NCI-H187 (cell line): ENCODE results near the gene LMO7.

Experiments used
- DNase-seq, 2 experiments: peaks; one replicate each; lab custom pipeline; 2025; lab: John Stamatoyannopoulos, UW

The LMO7 gene

DNA sequence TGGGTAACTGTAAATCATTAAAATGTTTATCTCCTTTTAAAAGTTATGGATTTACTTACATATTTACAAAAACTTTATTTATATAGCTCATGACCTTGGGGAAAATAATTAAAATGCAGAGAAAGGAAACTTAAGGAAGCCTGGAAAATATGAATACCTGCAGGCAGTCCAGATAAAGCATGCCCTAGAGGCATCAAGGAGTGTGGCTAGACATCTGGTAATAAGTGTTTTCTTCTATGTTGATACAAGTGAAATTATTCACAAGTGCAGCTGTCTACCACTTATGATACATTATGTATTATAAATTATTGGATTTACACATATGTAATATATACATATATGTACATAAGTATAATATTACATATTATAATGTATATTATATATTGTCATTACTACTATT is 207.9 kb downstream of the LMO7 start:
- DNase-seq, result no peak

DNA sequence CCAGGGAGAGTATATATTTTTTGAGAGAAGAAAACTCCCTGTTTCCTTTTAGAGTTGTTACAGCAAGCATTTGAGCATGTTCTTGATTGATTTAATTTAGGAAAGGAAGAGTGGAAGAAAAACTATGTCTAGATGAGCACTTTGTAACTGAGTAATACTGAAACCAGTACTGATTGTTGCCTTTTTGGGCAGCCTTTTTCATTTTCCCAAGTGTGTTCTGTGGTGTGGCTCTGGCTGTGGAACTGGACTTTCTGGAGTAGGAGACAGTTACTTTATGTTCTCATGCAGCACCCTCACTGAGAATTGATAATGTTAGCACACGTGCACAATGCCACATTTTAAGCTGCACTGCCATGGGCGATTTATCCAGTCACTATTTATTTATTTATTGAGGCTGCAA is 211.5 kb downstream of the LMO7 start:
- no peak for DNase-seq

DNA sequence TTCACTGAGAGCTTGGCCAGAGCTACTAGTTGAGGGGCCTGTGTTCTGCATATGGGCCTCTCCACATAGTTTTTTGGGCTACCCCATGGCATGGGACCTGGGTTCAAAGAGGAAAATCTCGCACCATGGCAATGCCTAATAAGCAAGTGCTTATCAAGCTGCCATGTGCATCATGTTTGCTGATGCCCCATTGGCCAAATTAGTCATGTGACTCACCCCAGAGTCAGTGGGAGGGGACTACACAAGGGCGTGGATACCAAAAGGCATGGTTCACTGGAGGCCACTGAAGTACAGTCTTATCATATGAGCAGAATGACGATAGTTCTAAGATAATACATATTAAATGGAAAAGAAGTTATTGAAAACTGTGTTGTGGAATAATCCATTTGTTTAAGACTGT is 214.8 kb downstream of the LMO7 start:
- DNase-seq, result no peak

DNA sequence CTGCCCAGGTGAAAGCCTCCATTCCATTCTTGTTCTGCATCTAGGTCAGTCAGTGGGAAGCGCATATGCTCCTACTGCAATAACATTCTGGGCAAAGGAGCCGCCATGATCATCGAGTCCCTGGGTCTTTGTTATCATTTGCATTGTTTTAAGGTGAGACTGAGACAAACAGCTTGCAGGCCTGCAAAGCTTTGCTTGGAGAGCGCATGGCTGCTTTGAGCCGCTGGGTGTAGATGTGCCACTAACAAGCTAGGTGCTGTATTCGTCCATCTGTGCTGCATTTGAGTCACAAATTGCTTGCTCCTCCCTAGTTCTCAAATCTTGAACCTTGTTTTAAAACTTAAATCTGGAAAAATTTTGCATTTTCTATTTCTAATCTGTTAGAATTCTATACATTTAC is 219.1 kb downstream of the LMO7 start:
- no peak for DNase-seq

GRCh38 chr13:75855847-75856246 is 219.7 kb downstream of the LMO7 start:
- no peak for DNase-seq

- no peak for DNase-seq
Measured at GRCh38 chr13:75857291-75857690, 221.2 kb downstream of the LMO7 start.

GRCh38 chr13:75860935-75861334 is 224.8 kb downstream of the LMO7 start:
- DNase-seq, result no peak

GRCh38 chr13:75861786-75862185 is 225.7 kb downstream of the LMO7 start:
- DNase-seq, result no peak

GRCh38 chr13:75864718-75865117 is 228.6 kb downstream of the LMO7 start:
- no peak for DNase-seq

GRCh38 chr13:75867379-75868117 is 231.4 kb downstream of the LMO7 start:
- DNase-seq, result no peak

DNA sequence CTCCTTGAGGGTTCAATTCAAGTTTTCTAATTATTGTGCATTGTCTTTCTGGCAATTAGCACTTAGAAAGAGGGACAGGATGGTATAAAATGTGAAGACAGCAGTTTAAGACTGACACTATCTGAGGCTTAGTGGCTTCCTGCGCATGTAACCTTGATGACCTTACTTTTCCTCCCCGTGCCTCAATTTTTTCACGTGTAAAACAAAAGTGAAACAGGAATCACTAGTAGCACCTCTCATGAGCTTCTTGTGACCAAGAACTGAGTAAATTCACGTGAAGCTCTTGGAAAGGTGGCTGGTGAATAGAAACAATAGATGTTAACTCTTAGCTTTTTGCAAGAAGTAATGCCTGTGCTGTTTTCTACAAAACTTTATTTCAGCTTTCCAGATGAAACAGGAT is 233.9 kb downstream of the LMO7 start:
- DNase-seq, result no peak

DNA sequence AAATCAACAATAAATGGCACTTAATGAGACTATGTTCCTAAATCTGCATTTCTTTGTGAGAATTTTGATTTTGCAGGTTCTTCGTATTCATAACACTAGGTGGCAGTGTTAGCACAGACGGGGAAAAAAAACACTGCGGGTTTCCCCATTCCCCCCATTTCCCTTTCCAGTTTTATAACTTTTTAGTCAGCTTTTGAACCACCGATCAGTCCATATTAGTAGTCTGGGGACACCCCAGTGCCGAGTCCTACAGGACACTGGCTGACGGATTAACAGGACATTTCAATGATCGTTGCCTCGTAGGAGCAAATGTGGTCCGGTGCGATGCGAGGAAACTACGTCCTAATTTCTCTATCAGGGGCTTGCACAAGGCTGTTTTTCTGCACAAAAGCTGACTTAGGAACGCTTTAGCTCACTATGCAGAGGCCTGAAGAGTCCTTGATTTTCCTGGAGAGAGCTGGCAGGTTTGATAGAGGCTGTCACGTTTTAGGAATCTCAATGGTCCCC is 234.3 kb downstream of the LMO7 start:
- DNase-seq, result no peak

DNA sequence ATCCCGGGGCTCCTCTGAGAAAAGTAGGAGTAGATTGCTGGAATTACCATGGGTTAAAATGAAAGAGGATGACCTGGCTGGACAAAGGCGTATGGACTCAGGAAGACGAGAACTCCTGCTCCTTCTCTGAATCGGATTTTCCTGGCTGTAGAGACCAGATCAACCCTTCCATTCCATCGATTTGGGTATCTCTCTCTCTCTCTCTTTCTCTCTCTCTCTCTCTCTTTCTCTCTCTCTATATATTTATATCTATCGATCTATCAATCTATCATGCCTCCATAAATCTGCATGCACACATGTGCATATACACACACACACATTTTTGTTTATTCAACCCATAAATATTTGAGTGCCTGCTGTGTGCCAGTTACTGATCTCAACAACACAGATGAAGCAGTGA is 234.9 kb downstream of the LMO7 start:
- DNase-seq, result no peak

DNA sequence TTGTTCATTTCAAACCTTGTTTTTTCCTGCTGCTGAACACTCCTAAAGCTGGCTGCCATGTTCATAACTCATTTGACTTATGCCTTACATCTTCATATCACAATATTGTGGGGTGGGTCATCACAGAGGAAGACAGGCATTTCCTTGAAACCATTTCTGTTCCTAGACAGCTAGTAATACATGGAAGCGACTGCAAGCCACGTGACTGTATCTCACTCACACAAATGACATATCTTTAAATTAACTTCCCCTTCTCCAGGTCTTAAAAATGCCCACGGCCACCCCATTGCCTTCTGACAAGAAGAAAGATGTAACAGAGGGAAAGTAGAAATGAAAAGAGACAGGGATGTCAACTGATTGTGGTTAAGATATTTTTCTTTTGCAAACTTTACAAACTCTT is 236.8 kb downstream of the LMO7 start:
- no peak for DNase-seq

DNA sequence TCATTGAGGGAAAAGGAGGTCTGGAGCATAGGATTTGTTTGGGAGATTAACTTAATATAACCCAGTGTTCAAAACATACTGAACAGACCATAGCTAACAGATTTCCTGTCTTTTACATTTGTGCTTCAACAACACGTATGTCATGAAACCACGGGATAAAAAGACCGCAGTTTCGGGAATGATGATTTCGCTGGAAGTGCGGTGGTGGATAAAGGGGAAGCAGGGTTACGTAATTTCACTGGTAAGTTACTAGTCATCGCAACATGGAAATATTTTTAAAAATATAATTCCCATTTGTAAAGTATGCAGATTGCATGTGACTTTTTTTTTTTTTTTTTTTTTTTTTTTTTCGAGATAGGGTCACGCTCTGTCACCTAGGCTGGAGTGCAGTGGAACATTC is 237.4 kb downstream of the LMO7 start:
- DNase-seq, result no peak

DNA sequence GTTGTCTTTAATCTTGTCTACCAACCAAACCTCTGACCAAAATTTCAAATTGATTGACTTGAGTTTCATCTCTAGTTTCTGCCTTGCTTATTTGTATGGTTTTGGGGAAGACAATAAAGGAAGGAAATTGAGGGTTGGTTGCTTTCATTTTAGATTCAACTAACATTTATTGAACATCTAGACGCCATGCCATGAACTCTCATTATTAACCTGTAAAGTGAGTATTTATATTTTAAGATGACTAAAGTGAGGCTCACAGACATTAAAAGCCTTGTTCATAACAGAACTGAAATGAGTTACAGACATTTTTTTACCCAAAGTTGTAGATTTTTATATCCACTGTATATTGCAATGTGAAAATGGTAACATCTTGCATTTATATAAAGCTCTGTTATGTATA is 239.3 kb downstream of the LMO7 start:
- no peak for DNase-seq

GRCh38 chr13:75876142-75877050 is 240.3 kb downstream of the LMO7 start:
- peak in 1 of 2 experiments; percentile 43 for DNase-seq

DNA sequence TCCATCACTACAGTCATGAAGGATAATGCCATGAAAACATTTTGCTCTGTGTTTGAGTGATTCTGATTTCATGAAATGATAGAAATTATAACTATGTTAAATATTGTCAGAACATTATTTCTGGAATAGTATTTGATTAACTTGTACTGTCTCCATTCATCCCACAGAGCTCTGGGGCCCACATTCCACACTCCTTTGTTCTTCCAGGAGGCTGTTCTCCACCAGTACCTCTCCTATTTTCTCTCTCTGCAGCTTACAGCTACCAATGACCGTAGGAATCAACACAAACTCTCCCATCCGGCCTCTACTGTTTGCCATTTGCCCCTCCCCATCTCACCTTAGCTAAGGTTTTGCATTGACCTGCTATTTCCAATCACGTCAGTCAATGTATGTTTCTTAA is 240.9 kb downstream of the LMO7 start:
- no peak for DNase-seq

GRCh38 chr13:75879656-75880055 is 243.5 kb downstream of the LMO7 start:
- DNase-seq, result no peak

GRCh38 chr13:75881109-75881775 is 245.1 kb downstream of the LMO7 start:
- DNase-seq, result no peak

DNA sequence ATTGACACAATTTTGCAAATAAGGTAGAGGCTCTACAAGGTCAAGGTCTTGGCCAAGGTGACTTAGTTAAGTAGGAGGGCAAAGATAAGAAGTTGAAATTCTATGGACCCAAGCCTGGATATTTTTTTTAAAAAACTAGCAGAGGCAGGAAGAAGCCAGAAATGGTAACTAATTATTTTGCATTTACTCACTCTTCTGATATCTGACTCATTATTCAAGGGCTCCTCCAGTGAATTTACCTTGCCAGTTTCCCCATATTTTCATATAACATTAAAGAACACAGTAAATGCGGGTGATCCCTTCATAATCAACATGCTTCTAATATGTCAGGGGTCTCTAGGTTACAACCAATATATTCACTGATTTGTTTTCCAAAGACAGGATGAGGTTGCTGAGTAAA is 246.1 kb downstream of the LMO7 start:
- DNase-seq, result no peak

GRCh38 chr13:75889427-75889826 is 253.3 kb downstream of the LMO7 start:
- DNase-seq, result no peak

DNA sequence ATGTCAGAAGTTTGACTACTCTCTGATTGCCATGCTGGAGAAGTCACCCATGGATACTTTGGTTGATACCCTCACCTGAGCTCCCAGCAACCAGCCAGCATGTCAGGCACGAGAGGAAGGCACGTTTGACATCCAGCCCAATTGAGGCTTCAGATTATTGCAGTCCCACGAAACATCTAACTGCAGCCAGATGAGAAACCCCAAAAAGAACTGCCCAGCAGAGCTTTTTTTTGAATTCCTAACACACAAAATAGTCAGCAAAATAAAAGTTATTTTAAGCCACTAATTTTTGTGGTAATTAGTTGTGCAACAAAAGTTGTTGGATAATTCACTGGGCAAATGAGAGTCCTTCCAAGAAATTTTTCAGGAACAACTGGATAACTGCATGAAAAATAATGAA is 259.0 kb downstream of the LMO7 start:
- DNase-seq, result no peak
